Neural progenitor cell (in vitro differentiated cells): ENCODE measurements around the gene KCNQ1. TPM values are rescaled to one million over a fixed set of nuclear protein-coding genes. Genes with fewer than 3 reads are reported as not detected.

Experiments used
- DNase-seq: peaks from one replicate; pipeline ENCODE4 v3.0.0-alpha.2; 2016; ENCODE audit warnings: low spot score
- H2AFZ ChIP-seq: fragments of 200-600 bp; sonication (generic); replicated peaks from 2 replicates; pipeline ENCODE4 v1.6.1; 2016; ENCODE audit warnings: antibody characterized with exemption
- H3F3A ChIP-seq: fragments of 200-600 bp; sonication (generic); 2 replicates; pipeline ENCODE4 v1.6.1; 2016; ENCODE audit warnings: antibody characterized with exemption, low read depth
- H3K27ac ChIP-seq: fragments of 200-600 bp; sonication (generic); 2 replicates; pipeline ENCODE4 v1.5.1; 2016; ENCODE audit warnings: mild to moderate bottlenecking
- H3K27me3 ChIP-seq: fragments of 200-600 bp; sonication (generic); 2 replicates; pipeline ENCODE4 v1.6.1; 2016; ENCODE audit warnings: mild to moderate bottlenecking, moderate library complexity
- H3K36me3 ChIP-seq: fragments of 200-600 bp; sonication (generic); 2 replicates; pipeline ENCODE4 v1.5.1; 2016
- H3K4me1 ChIP-seq: fragments of 200-600 bp; sonication (generic); 2 replicates; pipeline ENCODE4 v1.6.1; 2016; ENCODE audit warnings: mixed run types
- H3K4me2 ChIP-seq: fragments of 200-600 bp; sonication (generic); 2 replicates; pipeline ENCODE4 v1.6.1; 2016
- H3K4me3 ChIP-seq: fragments of 200-600 bp; sonication (generic); 2 replicates; pipeline ENCODE4 v1.5.1; 2016
- H3K79me2 ChIP-seq: fragments of 200-600 bp; sonication (generic); 2 replicates; pipeline ENCODE4 v1.6.1; 2016; ENCODE audit warnings: low read depth
- H3K9ac ChIP-seq: fragments of 200-600 bp; sonication (generic); 2 replicates; pipeline ENCODE4 v1.6.1; 2016
- H3K9me3 ChIP-seq: fragments of 200-600 bp; sonication (generic); 2 replicates; pipeline ENCODE4 v1.5.1; 2016; ENCODE audit warnings: low read depth
- H4K20me1 ChIP-seq: fragments of 200-600 bp; sonication (generic); 2 replicates; pipeline ENCODE4 v1.6.1; 2016; ENCODE audit warnings: low read depth
- H3K27ac Mint-ChIP-seq: 3 replicates; pipeline ENCODE4 v1.8.0; 2021; ENCODE audit warnings: mixed read lengths
- H3K27me3 Mint-ChIP-seq: 2 replicates; pipeline ENCODE4 v1.8.0; 2022; ENCODE audit warnings: low read depth, mild to moderate bottlenecking, inconsistent platforms, moderate library complexity, mixed read lengths; ENCODE audit not compliant: insufficient read depth
- H3K36me3 Mint-ChIP-seq: 3 replicates; pipeline ENCODE4 v1.8.0; 2021; ENCODE audit warnings: mixed read lengths
- H3K4me1 Mint-ChIP-seq: 3 replicates; pipeline ENCODE4 v1.8.0; 2021; ENCODE audit warnings: mixed read lengths
- H3K4me3 Mint-ChIP-seq: 3 replicates; pipeline ENCODE4 v1.8.0; 2021; ENCODE audit warnings: mild to moderate bottlenecking, moderate library complexity, mixed read lengths
- H3K9me3 Mint-ChIP-seq: 3 replicates; pipeline ENCODE4 v1.8.0; 2020; ENCODE audit warnings: mixed read lengths
- CTCF ChIP-seq: fragments of 200-600 bp; sonication (generic); IDR thresholded peaks from 2 replicates; pipeline ENCODE4 v1.5.1; 2017; ENCODE audit warnings: antibody characterized with exemption, mild to moderate bottlenecking
- EZH2 ChIP-seq: fragments of 200-600 bp; sonication (generic); IDR thresholded peaks from 2 replicates; pipeline ENCODE4 v1.6.1; 2017; ENCODE audit warnings: antibody characterized with exemption, mild to moderate bottlenecking, moderate library complexity
- EZH2phosphoT487 ChIP-seq: fragments of 200-600 bp; sonication (generic); IDR thresholded peaks from 2 replicates; pipeline ENCODE4 v1.6.1; 2017; ENCODE audit warnings: antibody characterized with exemption
- total RNA-seq: library from RNA; depleted of rRNA; stranded (reverse); fragments of >200 nt; gene quantifications from 2 replicates; pipeline ENCODE4 v1.2.3, GENCODE V29; 2015; ENCODE audit warnings: low replicate concordance

Gene KCNQ1
- total RNA-seq, 1 donor from 2014 or later = 0.11 TPM

GRCh38 chr11:2661173-2662023, 216.6 kb downstream of the KCNQ1 start:
- Histone ChIP-seq H3K4me2 (no peak overlapping the region), H3K9ac (no peak overlapping the region), H3K4me1 (no peaks in the 10 kb centered on the region), H3K27me3 (no peaks in the 10 kb centered on the region), H3K79me2 (no peaks in the 10 kb centered on the region), H3K4me3 (no peak overlapping the region), H3K36me3 (no peaks in the 10 kb centered on the region), H3K9me3 (peaks cover 13% of the 10 kb centered on the region), H3F3A (no peaks in the 10 kb centered on the region), H2AFZ (no peak overlapping the region), H3K27ac (no peak overlapping the region), H4K20me1 (no peaks in the 10 kb centered on the region)
- Mint-ChIP-seq H3K27ac (no peak overlapping the region), H3K4me1 (no peaks in the 10 kb centered on the region), H3K4me3 (no peak overlapping the region), H3K27me3 (peaks cover 14% of the 10 kb centered on the region), H3K9me3 (peaks cover 62% of the 10 kb centered on the region), H3K36me3 (peaks cover 32% of the 10 kb centered on the region)
- no peak for TF ChIP-seq EZH2
- TF ChIP-seq EZH2phosphoT487 = no peak
- no peak for TF ChIP-seq CTCF
- DNase-seq = no peak

GRCh38 chr11:2662024-2662312, 217.2 kb downstream of the KCNQ1 start:
- no peak overlapping the region for H3K9ac ChIP-seq
- no peaks in the 10 kb centered on the region for H3K79me2 ChIP-seq
- no peak for DNase-seq
- no peak overlapping the region for H3K4me3 ChIP-seq
- peaks cover 14% of the 10 kb centered on the region for H3K27me3 Mint-ChIP-seq
- H3K27me3 ChIP-seq = no peaks in the 10 kb centered on the region
- TF ChIP-seq CTCF (no peak), EZH2 (no peak), EZH2phosphoT487 (no peak)
- H4K20me1 ChIP-seq = no peaks in the 10 kb centered on the region
- H3K36me3 ChIP-seq = no peaks in the 10 kb centered on the region
- H3K4me1 Mint-ChIP-seq = no peaks in the 10 kb centered on the region
- H3K27ac Mint-ChIP-seq = no peak overlapping the region
- H3K27ac ChIP-seq = no peak overlapping the region
- H2AFZ ChIP-seq = no peak overlapping the region
- H3K9me3 ChIP-seq = peaks cover 11% of the 10 kb centered on the region
- H3K36me3 Mint-ChIP-seq = peaks cover 31% of the 10 kb centered on the region
- H3K4me1 ChIP-seq = no peaks in the 10 kb centered on the region
- H3K4me3 Mint-ChIP-seq = no peak overlapping the region
- no peak overlapping the region for H3K4me2 ChIP-seq
- peaks cover 57% of the 10 kb centered on the region for H3K9me3 Mint-ChIP-seq
- H3F3A ChIP-seq = no peaks in the 10 kb centered on the region

GRCh38 chr11:2662430-2663299, 217.9 kb downstream of the KCNQ1 start:
- no peaks in the 10 kb centered on the region for H3K27me3 ChIP-seq
- H3K36me3 ChIP-seq = no peaks in the 10 kb centered on the region
- Mint-ChIP-seq H3K4me3 (no peak overlapping the region), H3K36me3 (peaks cover 28% of the 10 kb centered on the region), H3K27ac (no peak overlapping the region), H3K27me3 (peaks cover 14% of the 10 kb centered on the region), H3K4me1 (no peaks in the 10 kb centered on the region), H3K9me3 (peaks cover 53% of the 10 kb centered on the region)
- no peak overlapping the region for H3K4me3 ChIP-seq
- no peak for TF ChIP-seq EZH2
- no peak for TF ChIP-seq CTCF
- TF ChIP-seq EZH2phosphoT487 = no peak
- H3K79me2 ChIP-seq = no peaks in the 10 kb centered on the region
- H3K27ac ChIP-seq = no peak overlapping the region
- DNase-seq = no peak
- peaks cover 10% of the 10 kb centered on the region for H3K9me3 ChIP-seq
- no peaks in the 10 kb centered on the region for H3K4me1 ChIP-seq
- no peak overlapping the region for H3K4me2 ChIP-seq
- no peak overlapping the region for H2AFZ ChIP-seq
- no peaks in the 10 kb centered on the region for H3F3A ChIP-seq
- no peaks in the 10 kb centered on the region for H4K20me1 ChIP-seq
- no peak overlapping the region for H3K9ac ChIP-seq
